Measurements from ENCODE around the gene WBP2. TPM values are rescaled to one million over a fixed set of nuclear protein-coding genes. Genes with fewer than 3 reads are reported as not detected.

WBP2 gene
- total RNA-seq, 3 donors from 2014 or later = 99.1 to 114 (median 99.8) TPM

- intact Hi-C loops (cut with DNase I, micrococcal nuclease) = no loop called here
- DNase-seq (peak; percentile 62 to 83 (median 75)), ATAC-seq (peak; percentile 78)
- no peaks in the 10 kb centered on the region for H3K36me3 ChIP-seq (ENCODE audit: low read depth)
- no peaks in the 10 kb centered on the region for H3K9me3 ChIP-seq
- peaks cover 12% of the 10 kb centered on the region for H3K4me1 ChIP-seq (ENCODE audit: low read depth)
- no peak overlapping the region for H3K4me3 ChIP-seq
- TF ChIP-seq, protein P1, sequence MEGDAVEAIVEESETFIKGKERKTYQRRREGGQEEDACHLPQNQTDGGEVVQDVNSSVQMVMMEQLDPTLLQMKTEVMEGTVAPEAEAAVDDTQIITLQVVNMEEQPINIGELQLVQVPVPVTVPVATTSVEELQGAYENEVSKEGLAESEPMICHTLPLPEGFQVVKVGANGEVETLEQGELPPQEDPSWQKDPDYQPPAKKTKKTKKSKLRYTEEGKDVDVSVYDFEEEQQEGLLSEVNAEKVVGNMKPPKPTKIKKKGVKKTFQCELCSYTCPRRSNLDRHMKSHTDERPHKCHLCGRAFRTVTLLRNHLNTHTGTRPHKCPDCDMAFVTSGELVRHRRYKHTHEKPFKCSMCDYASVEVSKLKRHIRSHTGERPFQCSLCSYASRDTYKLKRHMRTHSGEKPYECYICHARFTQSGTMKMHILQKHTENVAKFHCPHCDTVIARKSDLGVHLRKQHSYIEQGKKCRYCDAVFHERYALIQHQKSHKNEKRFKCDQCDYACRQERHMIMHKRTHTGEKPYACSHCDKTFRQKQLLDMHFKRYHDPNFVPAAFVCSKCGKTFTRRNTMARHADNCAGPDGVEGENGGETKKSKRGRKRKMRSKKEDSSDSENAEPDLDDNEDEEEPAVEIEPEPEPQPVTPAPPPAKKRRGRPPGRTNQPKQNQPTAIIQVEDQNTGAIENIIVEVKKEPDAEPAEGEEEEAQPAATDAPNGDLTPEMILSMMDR (IDR thresholded peaks at IDR 0.05) = peak; percentile 22
Measured at GRCh38 chr17:75830164-75831031, 24.7 kb downstream of the WBP2 start.

GRCh38 chr17:75829747-75830146 is 25.4 kb downstream of the WBP2 start:
- Histone ChIP-seq H3K4me3 (no peak overlapping the region), H3K9me3 (no peaks in the 10 kb centered on the region), H3K36me3 (ENCODE audit: low read depth) (no peaks in the 10 kb centered on the region), H3K4me1 (ENCODE audit: low read depth) (peaks cover 12% of the 10 kb centered on the region)
- intact Hi-C loops (cut with DNase I, micrococcal nuclease) = no loop called here
- TF ChIP-seq, protein P1 (IDR thresholded peaks at IDR 0.05) = no peak
- DNase-seq (no peak), ATAC-seq (no peak)

GRCh38 chr17:75828741-75829140 is 26.4 kb downstream of the WBP2 start:
- Histone ChIP-seq H3K4me3 (no peak overlapping the region), H3K36me3 (ENCODE audit: low read depth) (no peaks in the 10 kb centered on the region), H3K4me1 (ENCODE audit: low read depth) (peaks cover 12% of the 10 kb centered on the region), H3K9me3 (no peaks in the 10 kb centered on the region)
- DNase-seq (no peak), ATAC-seq (no peak)
- intact Hi-C loops (cut with DNase I, micrococcal nuclease) = no loop called here
- TF ChIP-seq, protein P1 (IDR thresholded peaks at IDR 0.05) = no peak

DNA sequence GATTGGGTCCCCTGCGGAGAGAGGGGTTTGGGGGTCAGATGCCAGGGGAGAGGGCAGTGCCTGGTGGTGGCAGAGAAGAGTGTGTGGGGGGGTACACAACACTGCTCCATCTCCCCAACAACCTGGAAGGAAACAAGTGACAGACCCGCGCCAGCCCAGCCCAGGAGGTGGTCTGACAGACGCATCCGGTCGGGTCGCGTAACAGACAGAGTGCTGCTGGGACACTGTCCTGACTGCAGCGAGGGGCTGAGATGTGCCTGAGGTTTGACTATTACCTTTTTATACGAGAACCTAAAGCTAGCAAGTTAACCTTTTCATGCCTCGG is 27.1 kb downstream of the WBP2 start:
- no peak for ATAC-seq
- TF ChIP-seq, protein P1 (IDR thresholded peaks at IDR 0.05) = no peak
- H3K36me3 ChIP-seq (ENCODE audit: low read depth) = no peaks in the 10 kb centered on the region

DNA sequence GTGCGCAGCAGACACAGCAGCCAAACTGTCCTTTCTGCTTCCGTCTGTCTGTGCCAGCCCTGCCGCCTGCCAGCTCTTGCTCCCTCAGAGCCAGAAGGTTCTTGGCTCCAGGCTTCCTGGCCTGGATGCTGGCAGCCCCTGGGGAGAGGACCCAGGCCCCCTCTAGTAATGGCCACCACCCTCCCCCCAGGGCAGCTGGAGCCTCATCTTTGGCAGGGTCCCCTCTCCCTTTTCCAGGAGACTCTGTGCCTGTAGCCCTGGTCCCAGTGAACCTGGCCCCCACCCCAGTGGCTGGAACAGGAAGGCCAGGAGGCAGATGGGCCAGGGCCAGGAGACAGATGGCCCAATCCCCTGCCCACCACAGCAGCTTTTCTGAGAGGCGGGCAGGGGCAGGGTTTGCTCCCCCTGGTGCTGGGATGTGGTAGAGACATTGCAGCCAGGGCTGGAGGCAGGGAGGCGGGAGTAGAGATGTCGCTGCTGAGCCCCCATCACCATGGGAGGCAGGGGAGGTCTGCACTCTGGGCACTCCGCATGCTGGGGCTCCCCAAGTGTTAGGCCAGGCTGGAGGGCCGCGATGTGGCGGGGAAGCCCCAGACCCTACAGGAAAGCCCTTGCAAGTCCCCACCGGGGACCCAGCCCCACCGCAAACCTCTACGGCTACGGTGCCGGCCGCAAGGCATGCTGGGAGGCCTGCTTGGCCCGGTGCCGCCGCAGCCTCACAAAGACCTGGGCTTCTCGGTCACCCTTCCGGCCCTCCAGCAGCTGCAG is 27.6 kb downstream of the WBP2 start:
- intact Hi-C loops (cut with DNase I, micrococcal nuclease) = no loop called here
- peak; percentile 56 for ATAC-seq
- no peaks in the 10 kb centered on the region for H3K36me3 ChIP-seq (ENCODE audit: low read depth)

More for the DNA sequence above, 27.1 kb downstream of the WBP2 start:
- no peak for DNase-seq
- intact Hi-C loops (cut with DNase I, micrococcal nuclease) = no loop called here
- H3K9me3 ChIP-seq = no peaks in the 10 kb centered on the region
- H3K4me1 ChIP-seq (ENCODE audit: low read depth) = peaks cover 12% of the 10 kb centered on the region
- no peak overlapping the region for H3K4me3 ChIP-seq

More for the DNA sequence above, 27.6 kb downstream of the WBP2 start:
- TF ChIP-seq, protein P1 (IDR thresholded peaks at IDR 0.05) = peak; percentile 68
- H3K4me1 ChIP-seq (ENCODE audit: low read depth) = peaks cover 12% of the 10 kb centered on the region
- H3K4me3 ChIP-seq = no peak overlapping the region
- DNase-seq = peak; percentile 64 to 75 (median 73)
- no peaks in the 10 kb centered on the region for H3K9me3 ChIP-seq

All from mucosa of descending colon (tissue), 3 donors.